Astrocyte of the cerebellum (primary cell): ENCODE measurements around the gene MICAL3.

Source experiments
- DNase-seq: peaks from one replicate; pipeline ENCODE4 v3.0.0-alpha.2; 2011; ENCODE audit warnings: low read depth
- H3K4me3 ChIP-seq: 2 replicates; pipeline ENCODE4 v1.5.1; 2011; ENCODE audit warnings: mild to moderate bottlenecking, low read depth, low read length, moderate library complexity
- in situ Hi-C: cut with HindIII; loops from 2 replicates; pipeline ENCODE4 v1.10.0; 2017; ENCODE audit warnings: low sequenced_read_pairs
- TF ChIP-seq, protein P1 (sequence below): IDR thresholded peaks from 2 replicates; pipeline ENCODE4 v1.5.1; 2012; ENCODE audit warnings: low read length, low read depth, moderate library complexity, mild to moderate bottlenecking; ENCODE audit errors: missing control alignments

Gene MICAL3

DNA sequence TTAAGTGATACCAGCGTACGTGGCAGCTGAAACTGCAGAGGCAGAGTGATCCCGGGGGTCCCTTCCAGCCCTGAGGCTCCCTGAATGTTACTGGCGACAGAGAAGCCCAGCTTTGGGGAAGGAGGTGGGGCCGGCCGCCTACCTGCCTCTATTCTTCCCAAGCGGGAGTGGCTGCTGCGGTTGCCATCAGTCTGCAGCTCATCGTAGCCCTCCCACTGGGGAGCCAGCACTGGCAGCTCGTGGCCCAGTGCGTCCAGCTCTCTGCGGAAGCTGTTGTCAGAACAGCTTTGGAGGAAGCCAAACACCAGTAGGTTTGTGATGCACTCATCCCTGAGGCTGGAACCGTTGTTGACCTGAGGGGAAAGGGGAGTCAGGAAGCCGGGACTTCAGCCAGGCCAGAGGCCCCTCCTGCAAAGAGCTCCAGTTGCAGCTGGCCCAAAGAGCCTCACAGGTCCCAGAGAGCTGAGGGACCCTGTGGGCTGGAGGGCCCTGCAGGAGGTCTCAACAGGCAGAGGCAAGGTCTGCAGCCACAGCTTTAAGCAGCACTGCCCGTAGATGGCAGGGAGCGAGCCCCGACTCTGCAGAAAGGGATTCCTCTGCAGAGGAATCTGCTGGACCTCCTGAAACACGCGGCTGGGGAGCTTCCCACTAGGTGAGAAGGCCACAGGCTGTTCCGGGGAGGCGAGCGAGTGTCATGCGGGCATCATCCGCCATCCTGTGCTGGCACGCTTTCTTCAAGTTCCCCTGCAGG, 280.5 kb downstream of the MICAL3 start:
- no peak overlapping the region for H3K4me3 ChIP-seq
- DNase-seq: no peak
- in situ Hi-C loops: loop anchor here (5.0 kb wide), 1 partner anchor 38 kb away; no protein-coding TSS in a partner anchor
- TF ChIP-seq, protein P1, sequence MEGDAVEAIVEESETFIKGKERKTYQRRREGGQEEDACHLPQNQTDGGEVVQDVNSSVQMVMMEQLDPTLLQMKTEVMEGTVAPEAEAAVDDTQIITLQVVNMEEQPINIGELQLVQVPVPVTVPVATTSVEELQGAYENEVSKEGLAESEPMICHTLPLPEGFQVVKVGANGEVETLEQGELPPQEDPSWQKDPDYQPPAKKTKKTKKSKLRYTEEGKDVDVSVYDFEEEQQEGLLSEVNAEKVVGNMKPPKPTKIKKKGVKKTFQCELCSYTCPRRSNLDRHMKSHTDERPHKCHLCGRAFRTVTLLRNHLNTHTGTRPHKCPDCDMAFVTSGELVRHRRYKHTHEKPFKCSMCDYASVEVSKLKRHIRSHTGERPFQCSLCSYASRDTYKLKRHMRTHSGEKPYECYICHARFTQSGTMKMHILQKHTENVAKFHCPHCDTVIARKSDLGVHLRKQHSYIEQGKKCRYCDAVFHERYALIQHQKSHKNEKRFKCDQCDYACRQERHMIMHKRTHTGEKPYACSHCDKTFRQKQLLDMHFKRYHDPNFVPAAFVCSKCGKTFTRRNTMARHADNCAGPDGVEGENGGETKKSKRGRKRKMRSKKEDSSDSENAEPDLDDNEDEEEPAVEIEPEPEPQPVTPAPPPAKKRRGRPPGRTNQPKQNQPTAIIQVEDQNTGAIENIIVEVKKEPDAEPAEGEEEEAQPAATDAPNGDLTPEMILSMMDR: no peak

DNA sequence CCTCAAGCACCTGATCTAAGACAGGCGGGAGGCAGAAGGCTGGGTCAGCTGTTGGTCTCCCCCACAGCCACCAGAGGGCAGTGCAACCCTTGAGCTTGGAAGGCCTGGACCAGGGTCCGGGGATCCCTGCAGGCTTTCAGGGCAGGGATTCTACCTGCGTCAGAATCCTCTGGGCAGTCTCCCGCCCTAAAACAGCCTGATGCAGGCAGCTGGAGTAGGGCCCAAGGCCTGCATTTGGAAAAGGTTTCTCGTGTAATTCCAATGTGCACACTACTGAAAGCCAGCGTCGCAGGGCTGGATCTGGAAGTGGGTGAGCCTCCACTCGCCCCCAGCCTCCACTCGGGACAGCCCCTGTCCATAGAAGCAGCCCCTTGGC, 281.8 kb downstream of the MICAL3 start:
- DNase-seq: peak; percentile 40
- TF ChIP-seq, protein P1: peak; percentile 82
- H3K4me3 ChIP-seq: no peak overlapping the region
- in situ Hi-C loops: loop anchor here (5.0 kb wide), 1 partner anchor 40 kb away; no protein-coding TSS in a partner anchor

DNA sequence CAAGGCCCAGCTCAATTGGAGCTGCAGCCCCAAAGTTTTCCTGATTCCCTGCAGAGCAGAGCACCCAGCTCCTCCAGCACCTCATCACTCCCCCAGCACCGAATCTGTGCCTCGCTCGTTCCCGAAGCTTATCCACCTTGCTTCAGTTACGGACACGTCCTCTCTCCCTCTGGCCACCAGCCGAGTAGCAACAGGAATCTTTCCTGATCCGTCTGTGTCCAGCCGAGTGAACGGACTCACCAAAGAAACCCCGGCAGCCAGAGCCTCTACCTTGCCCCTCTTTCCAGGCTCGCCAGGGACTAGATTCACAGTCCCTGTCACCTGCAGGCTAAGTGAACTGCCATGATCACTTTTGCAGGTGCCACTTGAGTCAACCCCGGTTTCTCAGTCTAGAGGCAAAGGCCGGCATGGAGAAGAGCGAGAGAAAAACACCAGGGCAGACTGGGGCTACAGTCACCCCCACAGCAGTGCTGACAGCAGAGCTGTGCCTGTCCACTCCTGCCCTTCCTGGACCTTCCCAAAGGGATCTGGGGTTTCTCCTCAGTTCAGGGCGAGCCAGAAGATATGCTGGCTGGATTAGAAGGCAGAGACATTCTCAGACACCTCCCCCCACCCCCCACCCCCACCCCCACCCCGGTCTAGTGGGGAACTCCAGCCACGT, 282.4 kb downstream of the MICAL3 start:
- in situ Hi-C loops: loop anchor here (5.0 kb wide), 1 partner anchor 40 kb away; no protein-coding TSS in a partner anchor
- DNase-seq: no peak
- TF ChIP-seq, protein P1: no peak
- H3K4me3 ChIP-seq: no peak overlapping the region

- no peak for DNase-seq
- H3K4me3 ChIP-seq: no peak overlapping the region
- in situ Hi-C loops: no loop called here
- TF ChIP-seq, protein P1: no peak
Measured at GRCh38 chr22:17739196-17739975, 285.0 kb downstream of the MICAL3 start.

GRCh38 chr22:17738386-17739128, 285.8 kb downstream of the MICAL3 start:
- H3K4me3 ChIP-seq: no peak overlapping the region
- no peak for DNase-seq
- in situ Hi-C loops: no loop called here
- TF ChIP-seq, protein P1: no peak
